NCI-H1105 treated with DMSO at 0.1 percent for 48 hours (cell line): ENCODE measurements around the gene SLC39A10.
"Not testable (repeated sequence)": the region's sequence is repeated elsewhere in the genome, so short reads cannot be mapped to it uniquely, and the experiment has no call there.

Source experiments
- DNase-seq: peaks from one replicate; lab custom pipeline; 2025; lab: John Stamatoyannopoulos, UW

SLC39A10 gene

GRCh38 chr2:195656859-195657633, at the start of gene SLC39A10:
SLC39A10 (plus strand) TSS chr2:195657226; CDS start chr2:195680043, 22,817 bp downstream.
- peak; percentile 95 for DNase-seq

GRCh38 chr2:195608768-195609454, 48.1 kb upstream of the SLC39A10 start:
- DNase-seq: no peak

- DNase-seq: no peak
These were observed 46.3 kb upstream of the SLC39A10 start for GRCh38 chr2:195610717-195611116.

- DNase-seq: no peak
These were observed 44.2 kb upstream of the SLC39A10 start for GRCh38 chr2:195612611-195613495.

GRCh38 chr2:195613922-195614321, 43.1 kb upstream of the SLC39A10 start:
- no peak for DNase-seq

GRCh38 chr2:195619590-195619989, 37.4 kb upstream of the SLC39A10 start:
- no peak for DNase-seq

- no peak for DNase-seq
These were observed 36.5 kb upstream of the SLC39A10 start for GRCh38 chr2:195620501-195620900.

- no peak for DNase-seq
These were observed 34.1 kb upstream of the SLC39A10 start for GRCh38 chr2:195622966-195623365.

- DNase-seq: no peak
These were observed 30.5 kb upstream of the SLC39A10 start for GRCh38 chr2:195626507-195626906.

- DNase-seq: no peak
These were observed 28.4 kb upstream of the SLC39A10 start for GRCh38 chr2:195628666-195629065.

GRCh38 chr2:195632856-195633572, 24.0 kb upstream of the SLC39A10 start:
- no peak for DNase-seq

GRCh38 chr2:195633573-195633870, 23.5 kb upstream of the SLC39A10 start:
- no peak for DNase-seq

GRCh38 chr2:195633974-195634373, 23.1 kb upstream of the SLC39A10 start:
- peak; percentile 71 for DNase-seq

- DNase-seq: no peak
These were observed 20.1 kb upstream of the SLC39A10 start for GRCh38 chr2:195636890-195637289.

GRCh38 chr2:195638750-195639149, 18.3 kb upstream of the SLC39A10 start:
- DNase-seq: no peak

- DNase-seq: no peak
These were observed 17.7 kb upstream of the SLC39A10 start for GRCh38 chr2:195639238-195639858.

GRCh38 chr2:195639959-195640358, 17.1 kb upstream of the SLC39A10 start:
- no peak for DNase-seq

GRCh38 chr2:195642027-195642678, 14.9 kb upstream of the SLC39A10 start:
- no peak for DNase-seq

- DNase-seq: no peak
These were observed 14.4 kb upstream of the SLC39A10 start for GRCh38 chr2:195642679-195643068.

GRCh38 chr2:195644708-195645107, 12.3 kb upstream of the SLC39A10 start:
- DNase-seq: not testable (repeated sequence)

- no peak for DNase-seq
These were observed 11.6 kb upstream of the SLC39A10 start for GRCh38 chr2:195645413-195645812.
